ENCODE data around the gene NOM1.
"Not testable (repeated sequence)": the region's sequence is repeated elsewhere in the genome, so short reads cannot be mapped to it uniquely, and the experiment has no call there.

NOM1 gene

GRCh38 chr7:156949541-156950380 is at the start of gene NOM1:
Gene NOM1, plus strand, starts transcription at chr7:156949712. Its CDS starts 26 bp downstream, at chr7:156949738.
- DNase-seq = peak; percentile 80

GRCh38 chr7:156900093-156900492 is 49.4 kb upstream of the NOM1 start:
- peak; percentile 48 for DNase-seq

- DNase-seq = peak; percentile 46
Observed at GRCh38 chr7:156903232-156903909, 46.1 kb upstream of the NOM1 start.

GRCh38 chr7:156906200-156906649 is 43.3 kb upstream of the NOM1 start:
- no peak for DNase-seq

GRCh38 chr7:156907656-156908055 is 41.9 kb upstream of the NOM1 start:
- peak; percentile 50 for DNase-seq

GRCh38 chr7:156909574-156910252 is 39.8 kb upstream of the NOM1 start:
- DNase-seq = not testable (repeated sequence)

GRCh38 chr7:156918635-156919034 is 30.9 kb upstream of the NOM1 start:
- no peak for DNase-seq

GRCh38 chr7:156919132-156919713 is 30.3 kb upstream of the NOM1 start:
- DNase-seq = no peak

- no peak for DNase-seq
Observed at GRCh38 chr7:156920076-156920475, 29.4 kb upstream of the NOM1 start.

GRCh38 chr7:156920487-156921373 is 28.8 kb upstream of the NOM1 start:
- not testable (repeated sequence) for DNase-seq

- not testable (repeated sequence) for DNase-seq
Observed at GRCh38 chr7:156922304-156922703, 27.2 kb upstream of the NOM1 start.

- DNase-seq = not testable (repeated sequence)
Observed at GRCh38 chr7:156925821-156926220, 23.7 kb upstream of the NOM1 start.

- no peak for DNase-seq
Observed at GRCh38 chr7:156927571-156928405, 21.7 kb upstream of the NOM1 start.

GRCh38 chr7:156928406-156928747 is 21.1 kb upstream of the NOM1 start:
- DNase-seq = no peak

GRCh38 chr7:156929789-156930539 is 19.5 kb upstream of the NOM1 start:
- DNase-seq = no peak

GRCh38 chr7:156932006-156932405 is 17.5 kb upstream of the NOM1 start:
- peak; percentile 32 for DNase-seq

- DNase-seq = peak; percentile 50
Observed at GRCh38 chr7:156935250-156935649, 14.3 kb upstream of the NOM1 start.

GRCh38 chr7:156936766-156937165 is 12.7 kb upstream of the NOM1 start:
- DNase-seq = not testable (repeated sequence)

GRCh38 chr7:156940421-156941122 is 8.9 kb upstream of the NOM1 start:
- no peak for DNase-seq

All from NCI-H226 (cell line).